Fibroblast of mammary gland (primary cell): Measurements from ENCODE around the gene CBY1.
A peak's percentile ranks its signal among the peaks of the same experiment; 100 is the strongest.
"Not testable (repeated sequence)": the region's sequence is repeated elsewhere in the genome, so short reads cannot be mapped to it uniquely, and the experiment has no call there.

Experiments
- DNase-seq: peaks from one replicate; pipeline ENCODE4 v3.0.0-alpha.2; 2010; ENCODE audit warnings: low read depth
- H3K4me3 ChIP-seq: 2 replicates; pipeline ENCODE4 v1.5.1; 2011; ENCODE audit warnings: low read depth, mild to moderate bottlenecking, low read length, moderate library complexity; ENCODE audit not compliant: control insufficient read depth
- CTCF ChIP-seq: conservative IDR thresholded peaks from 2 replicates; pipeline ENCODE4 v1.5.1; 2011; ENCODE audit warnings: low read depth, low read length, inconsistent platforms; ENCODE audit not compliant: control insufficient read depth, insufficient read depth

Gene CBY1

DNA sequence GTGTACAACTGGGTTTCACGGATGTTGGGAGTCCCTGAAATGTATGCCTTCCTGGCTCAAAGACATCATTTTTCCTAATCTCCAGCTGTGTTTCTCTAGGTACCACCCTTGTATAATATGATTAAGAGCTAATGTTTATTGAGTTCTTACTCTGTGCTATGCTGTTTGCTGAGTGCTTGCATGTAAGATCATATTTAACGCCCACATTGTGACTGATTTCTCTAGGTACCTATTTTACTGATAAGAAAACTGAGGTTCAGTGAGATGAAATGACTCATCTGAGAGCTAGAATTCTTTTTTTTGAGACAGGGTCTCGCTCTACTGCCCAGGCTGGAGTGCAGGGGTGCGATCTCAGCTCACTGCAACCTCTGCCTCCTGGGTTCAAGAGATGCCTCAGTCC lies 42.9 kb upstream of the CBY1 start:
- no peak for TF ChIP-seq CTCF
- DNase-seq, result no peak
- H3K4me3 ChIP-seq, result no peak overlapping the region

DNA sequence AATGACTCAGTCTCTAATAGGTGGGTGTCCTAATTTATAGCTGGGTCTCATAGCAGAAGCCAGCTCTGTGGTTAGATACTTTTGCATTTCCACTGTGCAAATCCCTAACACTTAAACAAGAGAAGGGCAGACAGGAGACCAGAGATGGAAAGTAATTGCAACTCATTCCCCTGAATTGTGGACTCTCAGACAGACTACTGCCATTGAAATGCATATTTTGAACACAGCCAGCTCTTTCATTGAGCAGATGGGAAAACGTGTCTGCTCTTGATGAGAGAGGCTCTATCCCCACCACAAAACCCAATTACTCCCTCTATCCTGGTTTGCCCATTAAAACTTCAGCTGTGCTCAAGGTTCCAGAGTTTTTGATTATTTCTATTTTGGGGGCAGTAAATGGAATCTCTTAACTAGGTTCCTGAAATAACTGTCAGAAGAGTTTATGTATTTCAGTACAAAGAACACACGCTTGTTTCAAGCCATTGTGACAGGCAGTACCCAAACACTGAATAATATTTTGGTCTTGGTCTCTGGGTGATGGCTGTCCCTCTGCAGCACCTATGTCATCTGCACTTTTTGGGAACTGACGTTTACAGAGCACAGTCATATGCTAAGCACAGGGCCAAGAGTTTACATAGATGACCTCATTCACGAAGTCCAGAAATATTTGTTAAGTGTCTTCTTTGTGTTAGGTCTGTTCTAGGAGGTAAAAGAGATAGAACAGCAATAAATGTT lies 41.9 kb upstream of the CBY1 start:
- no peak overlapping the region for H3K4me3 ChIP-seq
- no peak for TF ChIP-seq CTCF
- peak; percentile 6 for DNase-seq

- not testable (repeated sequence) for DNase-seq, H3K4me3 ChIP-seq
Observed at GRCh38 chr22:38615064-38615405, 41.4 kb upstream of the CBY1 start.

DNA sequence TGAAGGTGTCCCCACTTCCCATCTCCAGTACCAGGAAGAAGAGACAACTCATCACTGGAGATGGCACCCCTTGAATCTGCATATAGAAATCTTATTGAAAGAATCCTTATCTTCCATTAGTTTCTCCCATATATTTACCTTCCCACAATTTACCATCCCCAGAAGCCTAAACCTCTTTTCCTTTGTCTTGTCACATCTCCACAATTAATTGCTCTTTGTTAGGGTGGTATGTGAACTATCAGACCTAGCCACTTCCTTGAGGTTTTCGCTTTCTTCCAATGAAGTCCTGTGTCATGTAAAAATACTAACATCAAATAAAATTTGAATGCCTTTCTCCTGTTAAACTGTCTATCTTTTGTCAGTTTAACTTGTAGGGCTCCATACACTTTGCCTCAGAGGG lies 38.2 kb upstream of the CBY1 start:
- TF ChIP-seq CTCF, result no peak
- no peak overlapping the region for H3K4me3 ChIP-seq
- no peak for DNase-seq

DNA sequence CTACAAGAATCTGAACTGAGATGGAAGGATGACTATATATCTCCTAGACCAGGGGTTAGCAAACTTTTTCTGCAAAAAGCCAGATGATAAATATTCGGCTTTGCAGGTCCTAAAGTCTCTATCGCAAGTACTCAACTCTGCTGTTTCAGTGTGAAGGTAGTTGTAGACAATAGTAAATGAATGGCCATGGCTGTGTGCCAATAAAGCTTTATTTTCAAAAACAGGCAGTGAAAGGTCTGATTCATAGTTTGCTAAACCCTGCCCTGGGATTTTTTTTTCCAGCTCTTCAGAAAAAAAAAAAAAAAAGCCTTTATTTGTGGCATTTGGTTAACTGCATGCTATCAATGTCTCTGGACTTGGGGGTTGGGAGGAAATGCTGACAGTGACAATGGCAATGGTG lies 37.8 kb upstream of the CBY1 start:
- DNase-seq, result peak; percentile 31

DNA sequence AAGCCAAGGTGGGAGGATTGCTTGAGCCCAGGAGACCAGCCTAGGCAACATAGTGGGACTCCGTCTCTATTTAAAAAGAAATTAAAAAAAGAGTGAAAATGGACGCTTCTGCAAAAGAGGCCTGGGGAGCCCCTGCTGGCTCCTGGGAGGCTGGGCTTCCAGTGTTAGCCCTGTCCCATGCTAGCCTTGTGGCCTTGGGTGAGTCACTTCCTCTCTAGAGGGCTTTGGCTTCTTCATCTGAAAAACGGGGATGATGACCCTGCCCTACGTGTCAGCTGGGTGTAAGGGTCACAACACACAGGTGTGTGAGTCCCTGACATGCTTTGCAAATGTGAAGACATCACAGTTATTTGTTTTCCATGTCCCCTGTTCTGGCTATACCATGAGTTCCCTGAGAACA lies 33.1 kb upstream of the CBY1 start:
- DNase-seq, result no peak
- H3K4me3 ChIP-seq, result no peak overlapping the region
- no peak for TF ChIP-seq CTCF

More for the DNA sequence above, 37.8 kb upstream of the CBY1 start:
- no peak overlapping the region for H3K4me3 ChIP-seq
- no peak for TF ChIP-seq CTCF

DNA sequence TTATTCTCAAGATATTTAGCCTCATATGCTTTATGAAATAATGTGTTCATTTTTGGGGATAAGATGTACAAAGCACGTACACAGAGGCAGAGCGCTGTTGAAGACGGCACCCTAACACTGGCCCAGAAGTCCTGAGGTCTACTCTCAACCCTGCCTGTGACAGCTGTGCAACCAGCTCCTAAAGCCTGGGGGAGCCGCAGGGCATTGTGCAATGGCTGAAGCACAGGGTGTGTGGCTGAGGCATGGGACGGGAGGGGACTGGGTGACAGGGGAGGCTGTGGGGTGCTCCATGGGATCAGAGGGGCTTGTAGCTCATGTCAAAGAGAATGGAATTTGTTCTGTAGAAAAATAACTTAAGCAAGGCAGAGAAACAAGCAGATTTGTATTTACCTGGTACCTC lies 28.0 kb upstream of the CBY1 start:
- DNase-seq, result no peak
- TF ChIP-seq CTCF, result no peak
- H3K4me3 ChIP-seq, result no peak overlapping the region

DNA sequence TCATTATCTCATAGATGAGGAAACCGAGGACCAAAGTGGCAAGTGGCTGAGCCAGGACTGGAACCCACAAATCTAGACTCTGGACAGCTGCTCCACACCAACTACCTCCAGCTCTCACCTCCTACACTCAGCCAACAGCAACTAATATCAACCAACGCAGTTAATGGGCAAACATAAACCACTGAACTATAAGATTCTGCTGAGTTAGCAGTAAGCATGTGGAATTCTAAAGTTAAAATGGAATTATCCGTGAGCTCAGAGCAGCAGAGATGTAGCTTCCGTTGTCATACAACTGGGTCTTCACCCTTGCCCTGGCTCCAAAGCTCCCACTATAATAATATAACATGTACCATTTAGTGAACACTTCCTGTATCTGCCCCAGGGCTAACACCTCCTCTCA lies 27.3 kb upstream of the CBY1 start:
- DNase-seq, result no peak
- TF ChIP-seq CTCF, result no peak

More for the DNA sequence above, 27.3 kb upstream of the CBY1 start:
- H3K4me3 ChIP-seq, result no peak overlapping the region
